ENCODE data around the gene ANKRD50. TPM values are rescaled to one million over a fixed set of nuclear protein-coding genes. Genes with fewer than 3 reads are reported as not detected.

Gene ANKRD50
- total RNA-seq, 1 experiment from 2014 or later = 21.0 TPM

- Histone ChIP-seq H3K36me3 (no peaks in the 10 kb centered on the region), H3K4me3 (no peak overlapping the region), H3K4me1 (peaks cover 7% of the 10 kb centered on the region), H3K9me3 (replicated peaks) (no peaks in the 10 kb centered on the region), H3K27me3 (no peaks in the 10 kb centered on the region), H3K27ac (no peak overlapping the region)
- no peak for DNase-seq
These were observed 77.2 kb downstream of the ANKRD50 start for GRCh38 chr4:124635331-124635730.

DNA sequence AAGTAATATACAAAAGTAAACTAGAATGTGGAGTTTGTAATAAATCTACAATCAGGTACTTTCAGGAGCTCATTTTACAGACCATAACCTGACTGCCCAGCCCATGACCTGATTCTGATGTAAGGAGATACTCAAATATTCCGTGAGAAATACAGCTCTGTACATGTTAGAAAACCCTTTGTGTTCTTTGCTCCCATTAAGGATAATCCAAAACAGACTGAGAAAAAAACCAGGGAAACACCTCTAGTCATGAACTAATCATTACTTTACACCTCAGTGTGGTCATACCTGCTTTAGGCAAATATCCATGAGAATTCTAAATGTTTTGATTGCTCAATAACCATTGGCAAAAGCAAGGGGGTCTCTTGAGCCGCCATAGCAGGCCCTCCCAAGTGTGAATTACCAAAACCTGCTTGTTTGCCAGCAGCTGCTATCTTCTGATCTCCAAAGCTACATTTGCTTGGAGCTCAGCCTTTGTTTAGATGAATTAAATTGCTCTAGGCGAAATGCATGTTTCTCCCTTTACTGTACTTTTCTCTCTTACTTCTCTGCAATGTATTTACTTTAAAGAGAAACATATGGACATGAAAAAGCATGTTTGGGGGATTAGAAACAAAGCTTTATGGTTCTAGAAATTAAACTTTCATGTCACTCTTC, 79.1 kb downstream of the ANKRD50 start:
- no peak overlapping the region for H3K27ac ChIP-seq
- H3K36me3 ChIP-seq = no peaks in the 10 kb centered on the region
- H3K4me3 ChIP-seq = no peak overlapping the region
- DNase-seq = peak; percentile 10 to 33
- H3K27me3 ChIP-seq = no peaks in the 10 kb centered on the region
- H3K9me3 ChIP-seq (replicated peaks) = no peaks in the 10 kb centered on the region
- peaks cover 7% of the 10 kb centered on the region for H3K4me1 ChIP-seq

DNA sequence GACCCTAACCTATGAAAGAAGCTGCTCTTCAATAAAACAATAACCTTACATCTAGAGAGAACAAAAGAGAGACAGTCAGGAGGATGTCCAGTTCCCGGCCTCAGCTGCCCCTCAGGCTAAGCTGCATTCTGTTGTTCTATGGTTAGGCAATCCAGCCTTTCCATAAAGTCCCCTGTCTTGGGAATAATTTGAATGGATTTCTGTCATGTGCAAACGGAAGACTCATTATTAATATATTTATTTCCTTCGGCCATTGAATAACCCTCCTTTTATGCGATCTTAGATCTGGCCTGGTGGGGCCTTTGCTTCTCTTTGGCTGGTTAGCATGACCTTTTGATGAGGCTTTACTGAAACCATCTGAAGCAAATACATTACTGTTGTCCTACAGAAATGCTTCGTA, 80.1 kb downstream of the ANKRD50 start:
- no peaks in the 10 kb centered on the region for H3K9me3 ChIP-seq (replicated peaks)
- H3K4me3 ChIP-seq = no peak overlapping the region
- no peak overlapping the region for H3K27ac ChIP-seq
- H3K4me1 ChIP-seq = peaks cover 7% of the 10 kb centered on the region
- no peaks in the 10 kb centered on the region for H3K27me3 ChIP-seq
- no peak for DNase-seq
- H3K36me3 ChIP-seq = no peaks in the 10 kb centered on the region

DNA sequence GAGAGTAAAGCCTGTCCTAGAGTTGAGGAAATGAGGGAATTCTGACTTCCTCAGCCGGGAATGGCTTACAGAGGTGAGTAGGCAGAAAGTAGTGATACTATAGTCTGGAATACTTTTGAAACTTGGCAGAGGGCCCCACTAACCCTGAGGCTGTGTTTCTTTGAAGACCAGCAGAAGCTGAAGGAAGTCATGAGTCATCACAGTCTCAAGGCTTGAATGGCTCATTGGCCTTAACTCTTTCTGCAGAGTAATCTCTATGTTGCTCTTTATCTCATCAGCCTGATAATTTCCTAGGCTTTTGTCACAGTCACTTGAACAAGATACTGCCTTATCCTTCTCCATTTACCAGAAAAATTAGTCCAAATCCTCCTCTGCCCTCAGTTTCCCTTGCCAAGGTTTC, 80.8 kb downstream of the ANKRD50 start:
- H3K27ac ChIP-seq = no peak overlapping the region
- no peaks in the 10 kb centered on the region for H3K9me3 ChIP-seq (replicated peaks)
- H3K27me3 ChIP-seq = no peaks in the 10 kb centered on the region
- DNase-seq = peak; percentile 57 to 71
- H3K36me3 ChIP-seq = no peaks in the 10 kb centered on the region
- H3K4me3 ChIP-seq = no peak overlapping the region
- H3K4me1 ChIP-seq = peaks cover 7% of the 10 kb centered on the region

DNA sequence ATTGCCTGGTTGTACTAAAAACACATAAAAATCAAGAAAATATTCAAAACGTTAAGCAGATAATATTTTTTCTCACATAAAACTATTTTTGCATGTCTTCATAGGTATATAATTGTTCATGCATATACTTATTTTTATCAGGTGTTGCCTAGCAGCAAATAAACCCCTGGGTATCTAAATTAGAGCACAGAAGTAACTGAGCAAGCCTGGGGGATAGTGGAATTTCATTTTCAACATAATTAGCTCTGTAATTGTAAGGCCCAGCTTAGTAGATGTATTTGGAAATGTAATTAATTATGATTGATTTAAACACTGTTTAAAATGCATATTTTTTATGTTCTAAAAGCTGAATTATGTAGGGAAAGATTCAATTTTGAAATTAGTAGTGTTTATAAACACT, 82.9 kb downstream of the ANKRD50 start:
- no peak overlapping the region for H3K27ac ChIP-seq
- H3K27me3 ChIP-seq = no peaks in the 10 kb centered on the region
- H3K36me3 ChIP-seq = no peaks in the 10 kb centered on the region
- no peak overlapping the region for H3K4me3 ChIP-seq
- H3K9me3 ChIP-seq (replicated peaks) = no peaks in the 10 kb centered on the region
- no peak for DNase-seq
- H3K4me1 ChIP-seq = peaks cover 7% of the 10 kb centered on the region

Data from SJCRH30 (cell line).